NCI-H2196 (cell line): ENCODE results near the gene RNF128.

Experiments used
- DNase-seq: peaks from one replicate; lab custom pipeline; 2025; ENCODE audit not compliant: unreplicated experiment; lab: John Stamatoyannopoulos, UW

The RNF128 gene, protein sequence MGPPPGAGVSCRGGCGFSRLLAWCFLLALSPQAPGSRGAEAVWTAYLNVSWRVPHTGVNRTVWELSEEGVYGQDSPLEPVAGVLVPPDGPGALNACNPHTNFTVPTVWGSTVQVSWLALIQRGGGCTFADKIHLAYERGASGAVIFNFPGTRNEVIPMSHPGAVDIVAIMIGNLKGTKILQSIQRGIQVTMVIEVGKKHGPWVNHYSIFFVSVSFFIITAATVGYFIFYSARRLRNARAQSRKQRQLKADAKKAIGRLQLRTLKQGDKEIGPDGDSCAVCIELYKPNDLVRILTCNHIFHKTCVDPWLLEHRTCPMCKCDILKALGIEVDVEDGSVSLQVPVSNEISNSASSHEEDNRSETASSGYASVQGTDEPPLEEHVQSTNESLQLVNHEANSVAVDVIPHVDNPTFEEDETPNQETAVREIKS

DNA sequence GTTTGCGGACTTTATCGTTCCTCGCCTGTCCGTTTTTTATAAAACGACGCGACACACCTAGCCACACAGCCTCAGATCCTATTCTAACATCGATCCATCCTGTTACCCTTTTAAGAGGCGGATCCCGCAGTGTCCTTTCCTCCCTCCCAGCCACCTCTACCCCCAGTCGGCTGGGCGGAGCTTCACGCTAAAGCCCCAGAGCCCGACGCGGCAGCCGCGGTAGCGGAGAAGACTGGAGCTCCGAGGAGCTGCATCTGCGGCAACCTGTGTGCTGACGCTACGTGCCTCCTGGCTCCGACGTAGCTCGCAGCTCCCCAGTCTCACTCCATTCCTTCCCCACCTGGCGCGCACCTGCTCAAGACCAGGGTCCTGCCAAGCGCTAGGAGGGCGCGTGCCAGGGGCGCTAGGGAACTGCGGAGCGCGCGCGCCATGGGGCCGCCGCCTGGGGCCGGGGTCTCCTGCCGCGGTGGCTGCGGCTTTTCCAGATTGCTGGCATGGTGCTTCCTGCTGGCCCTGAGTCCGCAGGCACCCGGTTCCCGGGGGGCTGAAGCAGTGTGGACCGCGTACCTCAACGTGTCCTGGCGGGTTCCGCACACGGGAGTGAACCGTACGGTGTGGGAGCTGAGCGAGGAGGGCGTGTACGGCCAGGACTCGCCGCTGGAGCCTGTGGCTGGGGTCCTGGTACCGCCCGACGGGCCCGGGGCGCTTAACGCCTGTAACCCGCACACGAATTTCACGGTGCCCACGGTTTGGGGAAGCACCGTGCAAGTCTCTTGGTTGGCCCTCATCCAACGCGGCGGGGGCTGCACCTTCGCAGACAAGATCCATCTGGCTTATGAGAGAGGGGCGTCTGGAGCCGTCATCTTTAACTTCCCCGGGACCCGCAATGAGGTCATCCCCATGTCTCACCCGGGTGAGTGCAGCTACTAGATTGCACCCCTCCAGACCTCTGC is at the start of gene RNF128:
Gene RNF128 (plus strand): TSS at position 217 of the 953 bp plus-strand sequence. CDS start 213 bp downstream, at position 430.
- DNase-seq: no peak

DNA sequence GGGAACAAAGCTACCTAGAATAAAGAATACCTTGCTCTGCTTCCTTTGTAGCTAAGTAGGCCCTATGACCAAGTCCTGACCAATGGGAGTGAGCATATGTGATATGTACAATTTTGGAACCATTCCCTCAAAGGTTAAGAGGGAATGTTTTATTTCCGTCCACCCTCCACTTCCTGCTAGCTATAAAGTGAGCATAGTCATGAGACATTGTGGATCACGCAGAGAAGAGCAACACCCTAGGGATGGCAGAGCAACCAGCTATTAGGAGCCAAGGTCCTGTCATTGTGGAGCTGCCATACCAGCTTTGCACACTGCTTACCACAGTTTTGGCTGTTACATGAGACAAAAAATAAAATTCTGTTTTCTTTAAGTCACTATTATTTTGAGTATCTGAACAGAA is 45.8 kb upstream of the RNF128 start:
- DNase-seq: no peak

DNA sequence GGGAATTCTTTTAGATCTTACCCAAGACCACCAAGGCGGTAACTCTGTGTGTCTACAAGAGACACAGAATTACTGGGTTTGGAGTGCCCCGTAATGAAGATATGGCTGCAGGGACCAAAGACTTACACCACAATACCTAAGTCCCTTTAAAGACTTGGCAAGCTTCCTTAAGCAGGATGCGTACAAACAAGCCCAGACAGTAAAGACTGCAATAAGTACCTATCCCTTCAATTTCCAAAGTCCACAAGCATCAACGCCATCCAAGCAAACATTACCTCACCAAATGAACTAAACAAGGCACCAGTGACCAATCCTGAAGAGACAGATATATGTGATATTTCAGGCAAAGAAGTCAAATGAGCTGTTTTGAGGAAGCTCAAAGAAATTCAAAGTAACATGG is 42.3 kb upstream of the RNF128 start:
- no peak for DNase-seq

DNA sequence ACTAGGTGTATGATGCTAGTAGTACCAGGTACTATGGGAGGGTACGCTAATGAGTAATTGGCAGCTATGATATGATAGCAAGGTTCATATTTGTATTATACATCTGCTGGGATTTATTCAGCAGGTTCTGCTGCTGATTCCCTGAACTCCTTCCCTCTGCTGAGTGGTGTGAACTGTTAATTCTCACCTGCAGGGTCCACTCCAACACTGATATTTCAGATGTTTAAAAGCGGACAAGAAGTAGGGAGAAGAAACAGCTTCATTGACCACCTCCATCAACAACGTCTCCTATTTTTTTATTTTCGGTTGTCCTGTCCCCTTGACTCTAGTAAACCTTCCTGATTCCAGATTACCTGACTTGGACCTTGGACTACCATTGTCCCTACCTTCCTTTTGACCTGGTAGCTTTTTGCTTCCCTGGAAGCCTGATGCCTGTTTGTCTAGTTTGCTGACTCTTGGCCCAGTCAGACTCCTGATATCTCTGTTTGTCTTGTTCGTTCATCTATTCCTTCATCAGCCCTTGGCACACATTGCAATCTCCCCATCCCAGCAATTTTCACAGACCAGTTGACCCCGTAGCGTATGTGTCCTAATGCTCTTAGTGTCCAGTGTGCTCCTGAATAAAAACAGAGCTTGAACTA is 34.0 kb upstream of the RNF128 start:
- DNase-seq: no peak

DNA sequence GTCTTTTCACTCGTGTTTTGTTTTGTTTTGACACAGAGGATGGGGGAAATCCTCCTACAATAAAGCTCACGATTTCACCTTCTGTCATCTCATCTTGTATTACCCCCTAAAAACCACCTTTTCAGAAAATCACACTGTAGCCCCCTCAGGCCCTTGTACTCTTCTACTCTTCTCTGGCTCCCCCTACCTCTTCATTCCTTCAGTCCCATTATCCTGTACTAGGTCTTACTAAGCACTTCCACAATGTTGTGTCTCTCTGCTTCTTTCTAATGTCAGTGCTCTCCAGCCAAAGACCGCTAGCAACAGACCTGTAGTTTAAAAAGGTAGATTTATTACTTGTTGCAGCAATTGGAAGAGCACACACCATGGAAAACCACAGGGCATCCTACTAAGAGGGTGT is 30.0 kb upstream of the RNF128 start:
- DNase-seq: no peak

DNA sequence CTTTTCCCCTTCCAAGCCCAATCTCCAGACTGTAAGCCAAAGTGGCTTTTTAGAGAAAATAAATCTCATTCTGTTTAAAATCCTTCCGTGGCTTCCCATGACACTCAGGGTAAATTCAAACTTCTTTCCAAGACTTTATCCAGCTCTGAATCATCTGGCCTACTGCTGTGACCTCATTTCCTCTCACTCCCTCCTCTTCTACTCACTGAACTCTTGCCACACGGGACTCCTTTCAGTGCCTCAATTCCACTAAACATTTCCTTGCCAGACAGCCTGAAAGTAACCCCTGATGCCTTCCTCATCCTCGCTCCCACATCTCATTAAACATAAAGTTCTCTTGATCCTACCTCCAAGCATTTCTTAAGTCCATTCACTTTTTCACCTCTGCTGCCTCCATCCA is 27.8 kb upstream of the RNF128 start:
- no peak for DNase-seq

DNA sequence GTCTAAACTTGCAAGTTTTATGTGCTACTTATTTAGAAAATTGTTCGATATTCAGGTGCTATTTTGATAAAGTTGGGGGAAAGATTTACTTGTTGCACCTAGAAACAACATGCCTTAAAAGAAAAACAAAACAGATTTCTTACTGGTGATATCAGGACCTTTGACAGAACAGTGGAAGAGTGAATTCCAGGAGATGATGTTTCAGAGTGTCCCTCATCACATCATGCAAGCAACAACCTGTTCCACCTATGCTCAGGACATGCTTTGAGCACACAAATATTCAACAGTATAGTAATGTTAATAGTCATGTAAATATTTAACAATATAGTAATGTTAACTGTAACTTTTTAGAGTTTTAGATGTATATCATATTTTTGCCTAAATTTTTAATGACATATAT is 23.9 kb upstream of the RNF128 start:
- DNase-seq: no peak

DNA sequence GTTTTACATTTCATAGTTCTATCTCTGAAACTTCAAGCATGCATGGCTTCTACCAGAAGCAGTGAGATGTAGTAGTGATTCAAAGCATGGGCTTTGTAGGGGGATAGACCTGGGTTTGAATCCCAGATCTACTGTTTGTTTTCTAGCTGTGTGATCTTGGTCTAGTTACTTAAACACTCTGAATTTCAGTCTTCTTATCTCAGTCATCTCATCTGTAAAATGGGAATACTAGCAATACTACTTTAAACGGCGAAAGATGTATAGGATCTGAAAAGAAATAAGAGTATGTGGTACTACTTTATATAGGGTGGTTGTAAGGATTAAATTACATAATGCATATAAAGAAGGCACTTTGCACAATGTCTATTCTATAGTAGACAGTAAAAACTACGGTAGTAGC is 20.0 kb upstream of the RNF128 start:
- DNase-seq: no peak

DNA sequence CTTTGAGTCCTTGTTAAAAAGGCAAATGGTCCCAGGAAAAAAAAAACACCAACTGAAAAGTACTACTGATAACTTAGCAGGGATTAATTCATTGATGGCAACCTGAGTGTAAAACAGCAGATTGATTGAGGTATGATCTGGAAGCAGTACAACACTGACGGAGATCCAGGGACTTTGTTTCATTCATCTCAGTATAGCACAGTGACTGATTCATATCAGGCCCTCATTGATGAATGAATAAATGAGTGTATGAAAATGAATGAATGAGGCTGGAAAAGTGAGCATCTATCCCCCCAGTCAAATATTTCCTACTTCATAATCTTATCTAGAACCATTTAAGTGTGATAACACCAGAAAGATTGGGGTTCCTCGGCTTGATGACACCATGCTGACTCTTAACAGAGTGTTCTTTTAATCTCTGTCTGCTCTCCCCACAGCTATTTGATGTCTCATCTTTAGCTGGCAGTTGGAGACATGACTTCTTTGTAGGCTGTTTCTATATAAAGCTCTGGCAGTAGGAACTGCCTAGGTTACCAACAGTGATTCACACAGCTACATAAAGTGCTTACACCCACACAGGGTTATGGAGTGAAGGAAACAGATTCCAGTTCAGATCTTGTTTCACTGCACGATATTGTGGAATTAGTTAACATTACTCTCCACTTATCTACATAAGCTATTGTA is 18.6 kb upstream of the RNF128 start:
- no peak for DNase-seq

DNA sequence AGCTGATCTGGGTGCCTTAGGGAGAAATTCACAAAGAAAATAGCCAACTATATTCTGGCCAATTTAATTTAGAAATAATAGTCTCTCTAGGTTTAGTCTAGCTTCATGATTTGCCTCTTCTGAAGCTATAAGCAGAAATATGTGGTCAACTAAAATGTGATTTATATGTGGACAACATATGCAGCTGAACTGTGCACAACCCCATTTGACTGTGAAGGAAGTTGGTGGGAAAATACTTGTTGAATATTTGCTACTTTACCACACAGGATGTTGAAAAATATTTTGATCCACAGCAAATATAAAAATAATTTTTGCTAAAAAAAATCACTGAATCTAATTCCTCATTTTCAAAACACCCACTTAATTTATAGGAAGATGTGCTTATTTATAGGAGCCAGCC is 15.7 kb upstream of the RNF128 start:
- DNase-seq: no peak

DNA sequence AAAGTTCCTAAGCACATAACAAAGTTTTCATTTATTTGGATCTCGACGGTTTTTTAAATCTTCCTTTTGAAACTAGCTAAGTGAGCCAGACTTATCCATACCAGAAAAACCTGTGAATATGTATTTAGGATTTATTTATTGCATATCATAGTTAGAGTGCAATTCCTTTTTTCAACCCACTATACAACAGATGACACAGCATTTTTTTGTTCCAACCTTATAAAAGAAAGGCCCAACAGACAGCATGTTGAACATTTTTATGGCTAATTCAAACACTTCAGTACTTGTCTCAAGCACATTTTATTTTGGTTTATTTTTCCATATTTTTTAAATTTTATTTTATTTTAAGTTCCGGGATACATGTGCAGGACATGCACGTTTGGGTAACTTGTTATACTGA is 15.1 kb upstream of the RNF128 start:
- DNase-seq: no peak

DNA sequence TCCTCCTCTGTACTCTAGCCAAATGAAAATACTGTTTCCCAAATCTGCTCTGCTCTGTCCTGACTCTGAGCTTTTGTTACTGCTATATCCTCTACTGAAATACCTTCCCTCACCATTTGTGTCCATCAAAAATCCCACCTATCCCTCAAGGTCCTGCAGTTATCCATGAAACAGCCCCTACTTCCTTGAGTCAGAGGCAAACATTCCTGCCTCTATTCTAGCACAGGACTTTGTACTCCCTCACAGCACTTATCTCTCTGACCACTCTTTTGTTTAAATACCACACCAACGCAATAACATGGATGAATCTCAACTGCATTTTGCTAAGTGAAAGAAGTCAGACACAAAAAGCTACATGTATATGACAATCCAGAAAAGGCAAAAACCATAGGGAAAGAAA is 10.5 kb upstream of the RNF128 start:
- no peak for DNase-seq

DNA sequence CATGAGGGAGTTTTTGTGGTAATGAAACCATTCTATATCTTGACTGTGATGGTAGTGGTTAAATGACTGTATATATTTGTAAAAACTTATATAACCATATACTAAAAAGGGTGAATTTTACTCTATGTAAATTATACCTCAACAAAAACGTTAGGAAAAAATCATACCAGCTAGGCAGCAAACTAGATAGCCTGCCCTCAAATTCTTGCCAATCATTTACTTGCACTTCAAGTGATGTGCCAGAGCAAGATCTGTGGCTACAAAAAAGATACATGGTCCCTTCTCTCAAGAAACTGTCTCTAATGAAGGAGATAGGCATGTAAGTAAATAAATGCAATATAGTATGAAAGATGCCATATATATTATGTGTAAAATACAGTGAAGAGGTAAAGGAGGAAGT is 10.0 kb upstream of the RNF128 start:
- no peak for DNase-seq

DNA sequence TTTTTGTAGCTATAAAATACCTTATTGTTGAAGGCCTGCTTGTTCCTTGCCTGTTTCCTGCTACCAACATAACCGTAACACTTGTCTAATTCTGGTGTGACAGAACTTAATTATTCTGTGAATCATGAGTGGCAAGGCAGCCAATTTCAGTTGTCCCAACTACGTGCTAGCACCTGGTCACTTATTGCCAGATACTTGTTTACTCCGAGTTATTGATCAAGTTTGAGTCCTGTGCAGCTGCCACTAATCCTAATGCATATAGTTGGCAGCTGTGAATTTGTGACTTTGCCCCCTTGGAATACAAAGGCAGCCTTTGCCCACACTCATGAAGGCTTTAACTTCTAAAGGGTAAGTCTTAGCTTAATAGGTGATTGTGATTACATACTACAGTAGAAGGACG is 7.8 kb upstream of the RNF128 start:
- DNase-seq: no peak

DNA sequence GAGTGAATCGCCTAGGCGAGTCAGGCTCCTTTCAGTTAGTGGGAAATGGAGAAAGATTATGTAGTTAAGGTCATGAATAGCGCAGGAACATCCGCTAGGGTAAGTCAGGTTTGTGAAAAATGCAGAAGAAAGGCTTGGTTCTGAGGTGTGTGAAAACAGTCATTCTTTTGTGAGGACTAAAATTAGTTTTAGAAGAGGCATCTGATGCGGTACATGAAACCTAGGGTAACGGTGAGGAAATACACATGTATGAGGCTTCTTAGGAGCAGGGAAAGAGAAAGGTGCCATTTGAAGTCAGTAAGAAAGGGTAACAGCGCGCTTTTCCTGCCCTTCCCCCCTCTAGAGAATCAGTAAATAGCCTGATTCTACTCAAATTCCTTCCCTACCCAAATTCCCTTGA is 570 bp upstream of the RNF128 start:
- no peak for DNase-seq

DNA sequence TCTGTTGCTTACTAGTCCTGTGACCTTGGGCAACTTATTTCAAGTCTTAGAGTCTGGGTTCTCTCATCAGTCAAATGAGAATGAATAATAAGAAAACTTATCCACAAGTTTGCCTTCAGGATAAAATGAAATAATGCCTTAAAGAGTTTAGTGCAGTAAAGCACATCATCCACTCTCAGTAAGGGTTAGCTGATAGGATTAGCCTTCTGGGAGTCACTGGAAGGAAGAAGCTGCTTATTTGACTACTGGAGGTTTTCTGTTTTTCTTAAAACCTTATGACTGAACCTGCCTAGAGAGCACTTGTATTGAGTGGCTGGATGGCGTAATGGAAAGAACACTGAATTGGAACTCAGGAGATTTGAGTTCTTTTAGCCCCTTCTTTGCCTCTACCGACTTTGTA is 1.8 kb downstream of the RNF128 start:
- no peak for DNase-seq

DNA sequence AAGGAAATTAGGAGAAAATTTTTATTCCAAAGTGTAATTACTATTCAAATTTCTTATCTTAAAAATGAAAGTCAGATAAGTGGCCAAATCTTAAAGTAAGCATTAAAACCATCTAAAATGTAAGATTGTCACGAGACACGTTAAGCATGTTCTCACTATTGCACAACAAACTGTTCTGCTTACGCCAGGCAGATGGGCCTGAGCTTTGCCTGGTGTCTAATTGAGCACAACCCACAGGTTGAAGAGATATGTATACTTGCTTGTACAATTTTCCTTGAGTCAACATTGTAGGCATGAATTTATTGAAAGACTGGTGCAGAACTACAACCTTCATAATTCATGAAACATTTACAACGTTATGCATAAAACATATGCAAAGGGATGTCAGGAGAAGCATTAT is 3.9 kb downstream of the RNF128 start:
- no peak for DNase-seq

DNA sequence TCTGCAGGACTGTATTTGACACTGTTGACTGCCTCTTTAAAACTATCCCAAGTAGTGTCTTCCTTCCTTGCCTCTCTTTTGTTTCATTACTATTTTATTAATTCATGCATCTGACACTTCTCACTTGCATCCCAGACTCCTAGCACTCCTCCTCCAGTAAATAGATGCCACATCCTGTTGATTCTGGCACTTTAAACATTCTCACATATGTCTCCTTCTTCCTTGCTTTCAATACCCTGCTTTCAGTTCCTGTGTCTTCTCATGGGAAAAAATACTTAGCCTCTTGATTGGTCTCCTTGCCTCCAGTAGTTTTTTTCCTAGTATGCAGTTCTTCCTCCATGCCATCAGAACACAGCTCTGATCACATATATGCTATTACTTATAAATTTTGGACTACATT is 5.1 kb downstream of the RNF128 start:
- DNase-seq: no peak

DNA sequence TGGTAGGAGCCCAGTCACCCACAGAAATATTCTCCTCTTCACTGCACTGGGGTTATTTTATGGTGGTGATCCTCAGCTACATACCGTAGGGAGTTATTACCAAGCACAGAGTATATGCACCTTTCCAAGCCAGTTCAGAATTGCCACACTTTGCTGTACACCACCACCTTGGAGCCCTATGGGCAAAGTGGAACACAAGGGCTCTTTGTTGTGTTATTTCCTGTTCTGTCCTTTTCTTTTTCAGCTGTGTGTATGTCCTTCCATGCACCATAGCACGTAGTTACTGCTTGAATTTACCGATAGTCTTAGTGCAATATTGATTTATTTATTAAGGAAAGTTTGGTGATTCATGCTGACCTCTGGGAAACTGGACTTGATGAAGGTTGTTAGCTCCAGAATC is 8.3 kb downstream of the RNF128 start:
- DNase-seq: no peak

DNA sequence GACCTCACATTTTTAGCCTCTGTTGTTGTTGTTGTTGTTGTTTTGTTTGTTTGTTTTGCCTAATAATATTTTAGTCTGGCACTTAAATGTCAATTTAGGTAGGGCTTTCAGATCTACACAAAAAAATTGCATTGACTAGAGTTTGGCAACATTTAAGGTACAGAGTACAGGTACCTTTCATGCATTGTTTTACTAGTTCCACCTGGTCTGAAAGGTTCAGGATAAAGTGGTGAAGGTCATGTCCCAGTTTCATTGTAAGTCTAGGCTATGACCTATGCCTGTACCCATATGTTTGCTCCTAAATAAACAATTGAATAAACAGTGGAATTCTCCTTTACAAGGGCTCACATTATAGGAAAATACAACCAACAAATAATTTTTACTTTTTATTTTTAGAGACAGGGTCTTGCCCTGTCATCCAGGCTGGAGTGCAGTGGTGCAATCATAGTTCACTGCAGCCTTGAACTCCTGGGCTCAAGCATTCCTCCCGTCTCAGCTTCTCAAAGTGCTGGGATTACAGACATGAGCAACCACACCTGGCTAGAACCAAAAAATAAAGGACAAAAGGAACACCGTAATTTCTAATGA is 13.8 kb downstream of the RNF128 start:
- no peak for DNase-seq

DNA sequence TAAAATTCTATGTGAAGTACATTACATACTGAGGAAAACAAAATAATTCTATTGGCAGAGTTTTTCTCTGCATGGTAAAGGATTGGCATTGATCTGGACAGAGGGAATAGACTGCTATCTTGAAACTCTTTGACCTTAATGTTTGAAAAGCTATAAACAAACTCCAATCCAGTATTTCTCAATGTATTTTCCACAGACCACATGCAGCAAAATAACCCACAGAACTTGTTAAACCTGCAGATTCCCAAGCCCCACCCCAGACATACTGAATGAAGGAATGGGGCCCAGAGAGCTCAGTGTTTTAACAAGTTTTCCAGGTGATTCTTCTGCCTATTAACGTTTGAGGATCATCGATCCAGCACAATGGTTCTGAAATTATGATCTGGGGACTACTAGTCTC is 15.7 kb downstream of the RNF128 start:
- DNase-seq: no peak
